ENCODE results near the gene SLC29A4. TPM values are rescaled to one million over a fixed set of nuclear protein-coding genes. Genes with fewer than 3 reads are reported as not detected.

Gene SLC29A4
- polyA plus RNA-seq, 1 of the 3 experiments (the other 2 are of a cell fraction), result 12.3 TPM

DNA sequence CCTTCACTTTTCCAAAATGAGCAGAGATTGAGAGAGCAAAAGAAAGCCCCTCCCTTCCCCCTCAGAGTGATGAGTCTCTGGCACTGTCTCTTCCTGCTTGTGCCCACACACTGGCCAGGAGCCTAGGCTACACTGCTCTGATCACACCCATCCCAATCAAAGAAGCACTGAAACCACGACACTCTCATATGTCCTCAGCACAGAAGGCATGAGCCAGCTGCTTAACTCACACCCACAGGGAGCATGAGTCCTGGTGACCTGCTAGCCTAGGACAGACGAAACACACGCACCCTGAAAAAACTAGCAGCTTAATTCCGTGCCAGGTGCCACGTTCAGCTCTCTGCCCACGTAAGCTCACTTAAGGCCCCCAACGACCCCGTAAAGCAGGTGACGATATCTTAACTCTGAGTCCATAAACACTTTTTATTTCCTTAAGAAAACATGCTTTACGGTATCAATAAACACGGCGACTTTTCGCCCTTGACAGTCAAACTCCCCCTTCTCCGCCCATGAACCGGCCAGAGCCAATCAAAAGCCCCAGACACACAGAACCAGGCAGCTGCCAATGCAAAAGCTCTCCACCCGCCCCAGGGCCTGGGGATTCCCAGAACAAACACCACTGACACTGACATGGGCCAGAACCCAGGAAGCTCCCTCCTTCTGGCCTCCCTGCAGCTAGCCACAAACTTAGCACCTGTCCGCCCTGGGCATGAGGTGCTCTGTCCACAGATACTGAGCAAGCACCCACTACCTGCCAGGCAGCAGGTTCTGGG is 71.9 kb downstream of the SLC29A4 start (continued):
- TF ChIP-seq REST (IDR thresholded peaks at IDR 0.05; ENCODE audit: low read depth, low read length) (no peak), SMC3 (IDR thresholded peaks at IDR 0.05; ENCODE audit: low read depth, low read length) (no peak)

Other genes starting within 250 kb of the SLC29A4 start
- gene RBAK, start 237.1 kb upstream of the SLC29A4 start, polyA plus RNA-seq (2012; rRNA removed), result 2.5 and 3.7 TPM in 2 replicates
- gene WIPI2, start 92.7 kb upstream of the SLC29A4 start, polyA plus RNA-seq (2012; rRNA removed), result 99.1 and 106 TPM in 2 replicates
- gene TNRC18, start 140.9 kb downstream of the SLC29A4 start, polyA plus RNA-seq (2012; rRNA removed), result 19.9 and 34.4 TPM in 2 replicates
- 5.7 and 6.0 TPM in 2 replicates for gene FBXL18, start 230.9 kb downstream of the SLC29A4 start, polyA plus RNA-seq (2012; rRNA removed)
- 2,583 and 4,707 TPM in 2 replicates for gene ACTB, start 247.7 kb downstream of the SLC29A4 start, polyA plus RNA-seq (2012; rRNA removed)